HepG2 (cell line): Measurements from ENCODE around the gene NT5DC1. TPM values are rescaled to one million over a fixed set of nuclear protein-coding genes. Genes with fewer than 3 reads are reported as not detected.
A peak's percentile ranks its signal among the peaks of the same experiment; 100 is the strongest.

Source experiments
- ASH2L ChIP-seq: fragments of 300-600, 200-600 bp; sonication (generic); IDR thresholded peaks from 2 replicates; pipeline ENCODE4 v1.7.0; 2017; ENCODE audit warnings: low read depth, mild to moderate bottlenecking, moderate library complexity, mixed read lengths, low read length; ENCODE audit not compliant: insufficient read length
- CCDC6 ChIP-seq: sonication (generic); formaldehyde crosslinking; IDR thresholded peaks from 2 replicates; pipeline ENCODE4 v1.8.1; 2022; ENCODE audit warnings: mild to moderate bottlenecking, missing genetic modification reagents, moderate library complexity
- HOMEZ ChIP-seq: IDR thresholded peaks from 2 replicates; pipeline ENCODE4 v1.6.1; 2016; ENCODE audit warnings: low read depth
- JUNB ChIP-seq: sonication (generic); formaldehyde crosslinking; IDR thresholded peaks from 2 replicates; pipeline ENCODE4 v1.8.0; 2022; ENCODE audit warnings: missing genetic modification reagents, mild to moderate bottlenecking, borderline replicate concordance
- MIXL1 ChIP-seq: IDR thresholded peaks from 2 replicates; pipeline ENCODE4 v1.6.1; 2016
- PAXIP1 ChIP-seq: sonication (generic); formaldehyde crosslinking; conservative IDR thresholded peaks from 2 replicates; pipeline ENCODE4 v1.4.0; 2020; ENCODE audit warnings: mild to moderate bottlenecking, missing genetic modification reagents, moderate library complexity
- SNAI1 ChIP-seq: sonication (generic); formaldehyde crosslinking; IDR thresholded peaks from 2 replicates; pipeline ENCODE4 v1.5.0; 2020; ENCODE audit warnings: mild to moderate bottlenecking, missing genetic modification reagents, borderline replicate concordance
- SRSF9 ChIP-seq: fragments of 200-400 bp; formaldehyde crosslinking; IDR thresholded peaks from 2 replicates; pipeline ENCODE4 v1.6.1; 2018; ENCODE audit warnings: borderline replicate concordance, mild to moderate bottlenecking, low read depth, low read length; ENCODE audit not compliant: insufficient read depth, poor library complexity, severe bottlenecking
- ZFP1 ChIP-seq: IDR thresholded peaks from 2 replicates; pipeline ENCODE4 v1.6.1; 2016
- ZNF160 ChIP-seq: sonication (generic); formaldehyde crosslinking; IDR thresholded peaks from 2 replicates; pipeline ENCODE4 v1.8.0; 2022; ENCODE audit warnings: mild to moderate bottlenecking, inconsistent platforms, missing genetic modification reagents
- ZNF770 ChIP-seq: sonication (generic); formaldehyde crosslinking; IDR thresholded peaks from 2 replicates; pipeline ENCODE4 v1.5.0; 2020; ENCODE audit warnings: mild to moderate bottlenecking, missing genetic modification reagents
- polyA plus RNA-seq, 8 experiments: library from polyadenylated mRNA; depleted of rRNA in 3 of 8; stranded (reverse) in 7 of 8; unstranded in 1 of 8; fragments of >200 nt; fragmentation: Illumina TruSeq in 4 of 8; extraction: Trizol in 4 of 8; gene quantifications; 2 replicates each; pipeline versions ENCODE4 v1.2.1 to v1.2.3, GENCODE V29; 2011 to 2016; ENCODE audit warnings: low read depth in 4 of 8, missing spikeins in 1 of 8, mixed read lengths in 1 of 8; ENCODE audit not compliant: insufficient read depth in 1 of 8
- total RNA-seq, 5 experiments: library from RNA; depleted of rRNA; stranded (reverse); fragments of >200 nt; fragmentation: Illumina TruSeq; extraction: Trizol; gene quantifications; 2 replicates each; pipeline ENCODE4 v1.2.3, GENCODE V29; 2016; ENCODE audit warnings: low read depth in 1 of 5
- TF ChIP-seq, protein P1 (sequence below): sonication (generic); formaldehyde crosslinking; IDR thresholded peaks from 2 replicates; pipeline ENCODE4 v1.5.1; 2020; ENCODE audit warnings: missing genetic modification reagents, mild to moderate bottlenecking, borderline replicate concordance
- TF ChIP-seq, protein P2 (sequence below): sonication (generic); formaldehyde crosslinking; IDR thresholded peaks from 2 replicates; pipeline ENCODE4 v1.4.0; 2020; ENCODE audit warnings: missing genetic modification reagents, borderline replicate concordance
- TF ChIP-seq, protein P3 (sequence below): IDR thresholded peaks from 2 replicates; pipeline ENCODE4 v1.6.1; 2016; ENCODE audit warnings: mild to moderate bottlenecking, missing biosample characterization, missing genetic modification reagents
- TF ChIP-seq, protein P4 (sequence below): sonication (generic); formaldehyde crosslinking; IDR thresholded peaks from 2 replicates; pipeline ENCODE4 v1.4.0; 2020; ENCODE audit warnings: missing genetic modification reagents, borderline replicate concordance

NT5DC1 gene
- total and polyA plus RNA-seq, 2 of the 13 experiments (the other 11 are each of a cell fraction or from before 2014, with no cell fraction given) = 27.0 to 56.1 TPM

- TF ChIP-seq, protein P1, sequence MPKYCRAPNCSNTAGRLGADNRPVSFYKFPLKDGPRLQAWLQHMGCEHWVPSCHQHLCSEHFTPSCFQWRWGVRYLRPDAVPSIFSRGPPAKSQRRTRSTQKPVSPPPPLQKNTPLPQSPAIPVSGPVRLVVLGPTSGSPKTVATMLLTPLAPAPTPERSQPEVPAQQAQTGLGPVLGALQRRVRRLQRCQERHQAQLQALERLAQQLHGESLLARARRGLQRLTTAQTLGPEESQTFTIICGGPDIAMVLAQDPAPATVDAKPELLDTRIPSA (CRISPR knock-in tag) = no peak
- TF ChIP-seq ASH2L (peak; percentile 32), ZNF160 (no peak), ZFP1 (CRISPR knock-in tag) (no peak; the same call in 1 of the 2 replicates), PAXIP1 (CRISPR knock-in tag) (no peak), CCDC6 (CRISPR knock-in tag) (no peak), SNAI1 (CRISPR knock-in tag) (no peak), HOMEZ (CRISPR knock-in tag) (peak; percentile 70; the same call in 1 of the 2 replicates), MIXL1 (CRISPR knock-in tag) (peak; percentile 55; the same call in 1 of the 2 replicates), ZNF770 (CRISPR knock-in tag) (no peak), SRSF9 (no peak), JUNB (CRISPR knock-in tag) (no peak)
- TF ChIP-seq, protein P2, sequence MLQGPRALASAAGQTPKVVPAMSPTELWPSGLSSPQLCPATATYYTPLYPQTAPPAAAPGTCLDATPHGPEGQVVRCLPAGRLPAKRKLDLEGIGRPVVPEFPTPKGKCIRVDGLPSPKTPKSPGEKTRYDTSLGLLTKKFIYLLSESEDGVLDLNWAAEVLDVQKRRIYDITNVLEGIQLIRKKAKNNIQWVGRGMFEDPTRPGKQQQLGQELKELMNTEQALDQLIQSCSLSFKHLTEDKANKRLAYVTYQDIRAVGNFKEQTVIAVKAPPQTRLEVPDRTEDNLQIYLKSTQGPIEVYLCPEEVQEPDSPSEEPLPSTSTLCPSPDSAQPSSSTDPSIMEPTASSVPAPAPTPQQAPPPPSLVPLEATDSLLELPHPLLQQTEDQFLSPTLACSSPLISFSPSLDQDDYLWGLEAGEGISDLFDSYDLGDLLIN = no peak
- TF ChIP-seq, protein P3, sequence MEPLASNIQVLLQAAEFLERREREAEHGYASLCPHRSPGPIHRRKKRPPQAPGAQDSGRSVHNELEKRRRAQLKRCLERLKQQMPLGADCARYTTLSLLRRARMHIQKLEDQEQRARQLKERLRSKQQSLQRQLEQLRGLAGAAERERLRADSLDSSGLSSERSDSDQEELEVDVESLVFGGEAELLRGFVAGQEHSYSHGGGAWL (CRISPR knock-in tag) = no peak
- TF ChIP-seq, protein P4, sequence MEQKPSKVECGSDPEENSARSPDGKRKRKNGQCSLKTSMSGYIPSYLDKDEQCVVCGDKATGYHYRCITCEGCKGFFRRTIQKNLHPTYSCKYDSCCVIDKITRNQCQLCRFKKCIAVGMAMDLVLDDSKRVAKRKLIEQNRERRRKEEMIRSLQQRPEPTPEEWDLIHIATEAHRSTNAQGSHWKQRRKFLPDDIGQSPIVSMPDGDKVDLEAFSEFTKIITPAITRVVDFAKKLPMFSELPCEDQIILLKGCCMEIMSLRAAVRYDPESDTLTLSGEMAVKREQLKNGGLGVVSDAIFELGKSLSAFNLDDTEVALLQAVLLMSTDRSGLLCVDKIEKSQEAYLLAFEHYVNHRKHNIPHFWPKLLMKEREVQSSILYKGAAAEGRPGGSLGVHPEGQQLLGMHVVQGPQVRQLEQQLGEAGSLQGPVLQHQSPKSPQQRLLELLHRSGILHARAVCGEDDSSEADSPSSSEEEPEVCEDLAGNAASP (CRISPR knock-in tag) = peak; percentile 49; the same call in 1 of the 2 replicates
These were observed 168.1 kb downstream of the NT5DC1 start (continued) for GRCh38 chr6:116268589-116269293.
